Activated CD8-positive, alpha-beta memory T cell treated with anti-CD3 and anti-CD28 coated beads, Interleukin-2, amount 50 U/mL, for 1 hour (primary cell): Measurements from ENCODE around the gene PRKACG.
"Not testable (repeated sequence)": the region's sequence is repeated elsewhere in the genome, so short reads cannot be mapped to it uniquely, and the experiment has no call there.

Source experiments
- DNase-seq: peaks from one replicate; pipeline ENCODE4 v3.0.0-alpha.2; 2020; ENCODE audit errors: extremely low read depth

PRKACG gene

DNA sequence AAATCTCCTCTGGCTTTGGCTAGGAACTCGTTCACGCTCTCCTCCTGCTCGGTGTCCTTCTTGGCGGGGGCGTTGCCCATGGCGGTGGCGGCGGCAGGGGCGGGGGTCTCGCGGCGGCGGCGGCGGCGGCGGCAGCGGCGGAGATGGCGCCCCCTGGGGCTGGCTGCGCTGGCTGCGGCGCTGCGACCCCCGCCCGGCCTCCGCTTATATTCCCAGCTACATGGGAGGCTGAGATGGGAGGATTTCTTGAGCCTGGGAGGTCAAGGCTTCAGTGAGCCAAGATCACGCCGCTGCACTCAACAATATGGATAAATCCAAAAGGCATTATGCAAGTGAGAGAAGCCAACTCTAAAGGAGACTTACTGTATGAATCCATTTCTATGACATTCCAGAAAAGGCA, at the start of gene PRKACG:
Gene PRKACG, minus strand, starts transcription at position 101 of the 400 bp plus-strand sequence. Its CDS starts 21 bp downstream, at position 80.
- DNase-seq, result no peak

GRCh38 chr9:69062195-69062594, 48.3 kb upstream of the PRKACG start:
- no peak for DNase-seq

GRCh38 chr9:69060766-69061165, 46.9 kb upstream of the PRKACG start:
- DNase-seq, result no peak

- no peak for DNase-seq
Measured at GRCh38 chr9:69058101-69058500, 44.2 kb upstream of the PRKACG start.

DNA sequence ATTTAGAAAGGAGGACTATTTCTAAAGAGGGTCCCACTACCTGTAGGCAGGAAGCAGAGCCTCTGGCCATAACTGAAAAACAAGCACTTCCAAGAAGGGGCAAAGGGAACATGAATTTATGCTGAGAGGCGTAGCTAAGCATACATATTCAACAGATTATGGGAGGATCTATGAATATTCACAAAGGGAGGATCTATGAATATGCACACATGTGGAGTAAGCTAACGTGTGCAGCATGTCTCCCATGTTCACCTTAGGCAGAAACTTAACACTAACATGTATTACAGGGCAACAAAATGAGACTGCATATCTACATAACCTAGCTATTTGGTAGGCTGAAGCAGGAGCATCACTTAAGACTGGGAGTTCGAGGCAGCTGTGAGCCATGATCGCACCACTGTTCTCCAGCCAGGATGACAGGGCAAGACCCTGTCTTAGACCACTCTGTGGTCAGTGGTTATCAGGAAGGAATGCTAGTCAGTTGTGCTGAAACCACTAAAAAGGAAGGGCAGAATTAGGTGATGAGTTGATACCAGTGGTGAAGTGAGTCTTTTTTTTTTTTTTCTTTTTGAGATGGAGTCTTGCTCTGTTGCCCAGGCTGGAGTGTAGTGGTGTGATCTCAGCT, 42.4 kb upstream of the PRKACG start:
- no peak for DNase-seq

DNA sequence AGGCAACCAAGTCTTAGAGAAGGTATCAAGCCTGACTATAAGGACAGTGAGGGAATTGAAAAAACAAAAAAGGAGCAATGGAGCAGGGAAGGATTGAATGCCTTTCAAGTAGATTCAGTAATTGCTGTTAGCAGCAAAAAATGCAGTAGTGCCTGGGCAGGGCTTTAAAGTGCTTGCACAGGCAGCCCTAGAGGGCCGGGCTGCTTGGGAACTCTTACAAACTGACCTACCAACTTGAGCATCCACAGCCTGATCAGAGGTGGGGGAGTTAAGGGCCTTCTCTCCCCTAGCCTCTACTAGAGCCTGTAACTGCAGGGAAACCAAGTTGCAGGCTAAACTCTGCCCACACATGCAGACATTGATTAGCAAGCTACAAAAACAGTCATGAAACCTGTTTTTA, 41.1 kb upstream of the PRKACG start:
- no peak for DNase-seq

DNA sequence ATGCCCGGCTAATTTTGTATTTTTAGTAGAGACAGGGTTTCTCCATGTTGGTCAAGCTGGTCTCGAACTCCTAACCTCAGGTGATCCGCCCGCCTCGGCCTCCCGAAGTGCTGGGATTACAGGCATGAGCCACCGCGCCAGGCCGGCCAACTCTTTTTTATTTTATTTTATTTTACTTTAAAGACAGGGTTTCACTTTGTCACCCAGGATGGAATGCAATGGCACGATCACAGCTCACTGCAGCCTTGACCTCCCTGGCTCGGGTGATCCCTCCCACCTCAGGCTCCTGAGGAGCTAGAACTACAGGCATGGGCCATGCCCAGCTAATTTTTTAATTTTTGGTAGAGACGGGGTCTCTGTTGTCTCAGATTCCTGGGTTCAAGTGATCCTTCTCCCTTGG, 37.0 kb upstream of the PRKACG start:
- DNase-seq, result not testable (repeated sequence)

GRCh38 chr9:69049094-69049493, 35.2 kb upstream of the PRKACG start:
- no peak for DNase-seq

GRCh38 chr9:69047371-69047770, 33.5 kb upstream of the PRKACG start:
- no peak for DNase-seq

DNA sequence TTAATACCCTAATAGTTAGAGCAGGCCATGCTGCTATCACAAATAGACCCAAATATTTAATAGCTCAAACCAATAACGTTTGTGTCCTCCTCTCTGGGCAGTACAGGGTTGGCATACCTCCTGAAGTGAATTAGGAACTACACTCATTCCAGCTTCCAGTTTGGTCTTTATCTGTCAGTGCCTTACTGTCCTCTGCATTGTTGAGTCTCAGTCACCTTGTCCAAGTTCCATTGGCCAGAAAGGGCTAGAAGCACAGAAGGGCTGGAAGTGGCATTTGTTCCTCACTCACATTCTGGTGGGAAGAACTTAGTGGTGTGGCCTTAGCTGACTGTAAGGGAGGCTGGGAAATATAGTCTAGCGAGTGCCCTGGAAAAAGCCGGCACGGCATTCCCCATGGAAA, 32.8 kb upstream of the PRKACG start:
- no peak for DNase-seq

DNA sequence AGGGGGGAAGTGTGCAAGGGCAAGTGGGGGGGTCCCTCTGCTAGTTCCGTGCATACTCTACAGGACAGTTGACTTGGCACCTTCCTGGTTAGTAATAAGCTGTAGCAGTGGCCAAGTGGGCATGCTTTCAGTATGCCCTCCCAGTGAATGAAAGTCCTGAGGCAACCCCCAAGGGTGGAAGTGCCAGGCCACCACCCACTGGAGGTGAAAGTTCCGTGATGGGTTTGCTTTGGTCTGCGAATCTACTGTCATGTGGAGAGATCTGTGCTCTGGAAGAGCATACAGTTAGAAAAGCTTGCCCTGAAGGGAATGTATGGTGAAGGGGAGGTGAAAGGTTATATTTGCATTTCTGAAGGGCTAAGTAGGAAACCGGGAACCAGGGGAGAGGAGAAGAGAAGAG, 31.9 kb upstream of the PRKACG start:
- no peak for DNase-seq

GRCh38 chr9:69044240-69045219, 30.6 kb upstream of the PRKACG start:
- DNase-seq, result no peak

DNA sequence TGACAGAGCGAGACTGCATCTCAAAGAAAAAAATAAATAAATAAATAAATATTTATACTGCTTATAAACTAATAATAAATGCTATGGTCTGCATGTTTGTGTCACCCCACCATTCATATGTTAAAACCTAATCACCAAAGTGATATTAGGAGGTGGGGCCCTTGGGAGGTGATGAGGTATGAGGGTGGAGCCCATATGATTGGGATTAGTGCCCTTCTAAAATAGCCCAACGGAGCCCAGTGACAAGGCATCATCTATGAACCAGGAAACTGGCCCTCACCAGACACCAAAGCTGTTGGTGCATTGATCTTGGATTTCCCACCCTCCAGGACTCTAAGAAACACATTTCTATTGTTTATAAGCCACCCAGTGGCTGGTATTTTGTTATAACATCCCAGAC, 26.7 kb upstream of the PRKACG start:
- DNase-seq, result no peak

- DNase-seq, result no peak
Measured at GRCh38 chr9:69036799-69037198, 22.9 kb upstream of the PRKACG start.

DNA sequence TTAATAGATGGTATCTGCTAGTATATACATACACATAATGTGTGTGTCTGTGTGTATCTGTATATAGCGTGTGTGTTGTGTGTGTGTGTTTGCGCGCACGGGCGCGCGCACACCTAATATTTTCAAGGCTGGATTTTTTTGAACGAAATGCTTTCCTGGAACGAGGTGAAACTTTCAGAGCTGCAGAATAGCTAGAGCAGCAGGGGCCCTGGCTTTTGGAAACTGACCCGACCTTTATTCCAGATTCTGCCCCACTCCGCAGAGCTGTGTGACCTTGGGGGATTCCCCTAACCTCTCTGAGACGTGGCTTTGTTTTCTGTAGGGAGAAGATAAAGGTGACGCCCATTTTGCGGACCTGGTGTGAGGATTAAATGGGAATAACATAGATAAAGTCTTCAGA, 22.4 kb upstream of the PRKACG start:
- no peak for DNase-seq

DNA sequence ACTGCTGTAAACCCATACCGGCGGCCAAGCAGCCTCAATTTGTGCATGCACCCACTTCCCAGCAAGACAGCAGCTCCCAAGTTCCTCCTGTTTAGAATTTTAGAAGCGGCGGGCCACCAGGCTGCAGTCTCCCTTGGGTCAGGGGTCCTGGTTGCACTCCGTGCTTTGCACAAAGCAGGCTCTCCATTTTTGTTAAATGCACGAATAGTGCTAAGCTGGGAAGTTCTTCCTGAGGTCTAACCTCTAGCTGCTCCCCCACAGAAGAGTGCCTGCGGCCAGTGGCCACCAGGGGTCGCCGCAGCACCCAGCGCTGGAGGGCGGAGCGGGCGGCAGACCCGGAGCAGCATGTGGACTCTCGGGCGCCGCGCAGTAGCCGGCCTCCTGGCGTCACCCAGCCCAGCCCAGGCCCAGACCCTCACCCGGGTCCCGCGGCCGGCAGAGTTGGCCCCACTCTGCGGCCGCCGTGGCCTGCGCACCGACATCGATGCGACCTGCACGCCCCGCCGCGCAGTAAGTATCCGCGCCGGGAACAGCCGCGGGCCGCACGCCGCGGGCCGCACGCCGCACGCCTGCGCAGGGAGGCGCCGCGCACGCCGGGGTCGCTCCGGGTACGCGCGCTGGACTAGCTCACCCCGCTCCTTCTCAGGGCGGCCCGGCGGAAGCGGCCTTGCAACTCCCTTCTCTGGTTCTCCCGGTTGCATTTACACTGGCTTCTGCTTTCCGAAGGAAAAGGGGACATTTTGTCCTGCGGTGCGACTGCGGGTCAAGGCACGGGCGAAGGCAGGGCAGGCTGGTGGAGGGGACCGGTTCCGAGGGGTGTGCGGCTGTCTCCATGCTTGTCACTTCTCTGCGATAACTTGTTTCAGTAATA, 21.8 kb upstream of the PRKACG start, which contains the start of gene FXN:
Gene FXN, plus strand, starts transcription at position 315 of the 871 bp plus-strand sequence. Its CDS starts 31 bp downstream, at position 346.
- DNase-seq, result peak; percentile 52

- no peak for DNase-seq
Measured at GRCh38 chr9:69034071-69034470, 20.2 kb upstream of the PRKACG start.

DNA sequence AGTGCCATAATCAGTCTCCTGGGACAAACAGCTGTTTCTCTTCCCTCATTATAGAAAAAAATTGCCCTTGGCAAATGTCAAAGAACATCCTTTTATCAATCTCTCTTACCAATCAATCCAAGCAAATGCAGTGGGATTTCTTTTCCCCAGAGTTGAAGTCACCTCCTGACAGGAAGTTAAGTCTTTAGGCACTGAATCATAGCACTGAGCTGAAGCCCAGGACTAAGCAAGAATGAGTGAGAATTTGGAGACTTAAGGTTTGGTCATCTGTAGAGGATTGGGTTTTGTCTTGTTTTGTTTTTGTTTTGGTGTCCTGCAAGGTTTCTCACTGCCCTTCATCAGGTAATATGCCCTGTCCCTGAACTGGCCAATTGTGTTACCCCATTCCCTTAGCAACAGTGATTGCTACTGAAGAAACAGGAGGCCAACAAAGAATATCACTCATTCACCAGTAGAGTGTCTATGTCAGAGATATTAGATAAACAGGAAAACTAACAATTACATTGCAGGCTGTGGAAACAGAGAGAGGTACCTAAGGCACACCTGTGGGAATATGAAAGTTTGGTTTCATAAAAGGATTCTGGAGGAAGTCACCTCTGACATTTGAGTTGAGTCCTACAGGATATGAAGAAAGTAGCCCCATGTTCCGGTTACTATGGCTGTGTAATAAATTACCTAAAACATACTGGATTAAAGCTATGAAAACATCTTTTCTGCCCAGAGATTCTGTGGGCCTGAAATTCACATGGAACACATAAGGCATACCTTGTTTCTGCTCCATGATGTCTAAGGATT, 17.1 kb upstream of the PRKACG start:
- no peak for DNase-seq

- no peak for DNase-seq
Measured at GRCh38 chr9:69029535-69029934, 15.6 kb upstream of the PRKACG start.

DNA sequence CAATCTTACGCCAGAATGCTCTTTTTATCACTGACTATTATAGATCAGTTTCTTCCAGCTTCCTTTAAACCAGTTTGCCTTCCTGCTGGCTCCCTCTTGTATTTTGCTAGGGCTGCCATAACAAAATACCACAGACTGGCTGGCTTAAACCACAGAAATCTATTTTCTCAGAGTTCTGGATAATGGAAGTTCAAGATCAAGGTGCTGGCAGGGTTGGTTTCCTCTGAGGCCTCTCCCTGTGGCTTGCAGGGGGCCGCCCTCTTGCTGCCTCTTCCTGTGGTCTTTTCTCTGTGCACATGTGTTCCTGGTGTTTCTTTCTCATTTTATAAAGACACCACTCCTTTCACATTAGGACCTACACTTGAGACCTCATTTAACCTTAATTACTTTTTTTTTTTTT, 14.8 kb upstream of the PRKACG start:
- DNase-seq, result no peak
